Measurements from ENCODE around the gene PARD3B. TPM values are rescaled to one million over a fixed set of nuclear protein-coding genes. Genes with fewer than 3 reads are reported as not detected.
A peak's percentile ranks its signal among the peaks of the same experiment; 100 is the strongest.

PARD3B gene
- total and polyA plus RNA-seq, 5 donors, result 3.0 to 18.6 (median 15.6) TPM

GRCh38 chr2:204635478-204635877, 90.2 kb downstream of the PARD3B start:
- Histone ChIP-seq H3K27me3 (ENCODE audit: control insufficient read depth, insufficient read depth) (no peaks in the 10 kb centered on the region), H3K27ac (ENCODE audit: low read length) (no peak overlapping the region), H3K4me3 (ENCODE audit: low read length) (no peak overlapping the region), H3K4me1 (ENCODE audit: control insufficient read depth, insufficient read depth, low read length) (no peaks in the 10 kb centered on the region), H3K9me3 (ENCODE audit: control insufficient read depth, low read length) (no peaks in the 10 kb centered on the region)
- intact Hi-C loops (cut with DNase I), result no loop called here
- 38% methylated on average over 3 of the region's 3 CpGs for WGBS
- DNase-seq, result no peak
- no peak for ATAC-seq

DNA sequence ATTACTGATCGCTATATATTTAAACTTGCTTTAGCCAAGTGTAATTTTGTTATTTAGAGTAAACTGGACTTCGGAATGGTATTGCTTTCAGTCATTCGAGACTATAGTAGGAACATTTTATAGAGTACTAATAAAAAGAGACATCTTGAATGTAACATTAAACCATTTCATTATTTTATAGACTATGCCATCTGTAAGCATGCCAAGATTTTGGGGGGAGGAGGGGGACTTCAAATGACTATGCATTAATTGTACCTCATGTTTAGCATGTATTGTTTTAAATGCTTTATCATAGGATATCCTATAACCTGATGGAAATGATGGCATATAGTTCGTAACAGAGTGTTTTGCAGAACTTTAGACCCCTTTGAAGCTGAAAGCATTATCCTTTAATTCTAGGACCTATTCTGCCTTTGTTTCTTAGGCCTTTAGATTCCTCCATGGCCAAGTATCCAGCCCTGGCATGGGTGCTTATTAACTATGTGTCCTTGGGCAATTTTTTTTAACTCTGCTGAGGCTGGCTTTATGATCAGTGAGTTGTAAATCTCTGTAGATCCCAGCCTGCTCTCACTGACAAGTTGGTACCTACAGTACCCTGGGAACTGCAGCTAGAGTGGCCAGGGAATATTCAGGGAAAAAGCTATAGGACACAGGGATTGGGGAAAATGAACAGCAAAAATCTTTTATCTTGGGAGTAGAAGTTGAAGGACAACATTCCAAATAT, 93.4 kb downstream of the PARD3B start:
- H3K4me1 ChIP-seq (ENCODE audit: control insufficient read depth, insufficient read depth, low read length), result no peaks in the 10 kb centered on the region
- intact Hi-C loops (cut with DNase I), result no loop called here
- no peaks in the 10 kb centered on the region for H3K27me3 ChIP-seq (ENCODE audit: control insufficient read depth, insufficient read depth)
- no peak for ATAC-seq
- 97% methylated on average over 4 of the region's 4 CpGs for WGBS
- no peak overlapping the region for H3K4me3 ChIP-seq (ENCODE audit: low read length)
- no peak for DNase-seq
- H3K27ac ChIP-seq (ENCODE audit: low read length), result no peak overlapping the region
- H3K9me3 ChIP-seq (ENCODE audit: control insufficient read depth, low read length), result no peaks in the 10 kb centered on the region

DNA sequence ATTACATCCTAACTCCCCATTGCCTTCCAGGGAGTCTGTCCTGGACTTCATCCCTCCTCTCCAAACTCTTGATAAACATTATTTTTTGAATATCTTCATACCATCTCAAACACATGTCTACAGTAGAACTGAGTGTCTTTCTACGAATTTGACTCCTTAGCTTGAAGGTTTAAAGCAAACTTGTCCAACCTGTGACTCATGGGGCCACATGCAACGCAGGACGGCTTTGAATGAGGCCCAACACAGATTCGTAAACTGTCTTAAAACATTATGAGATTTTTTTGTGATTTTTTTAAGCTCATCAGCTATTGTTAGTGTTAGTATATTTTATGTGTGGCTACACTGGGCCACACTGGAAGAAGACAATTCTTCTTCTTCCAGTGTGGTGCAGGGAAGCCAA, 98.1 kb downstream of the PARD3B start:
- no peak overlapping the region for H3K4me3 ChIP-seq (ENCODE audit: low read length)
- DNase-seq (no peak), ATAC-seq (no peak)
- intact Hi-C loops (cut with DNase I), result no loop called here
- no peaks in the 10 kb centered on the region for H3K9me3 ChIP-seq (ENCODE audit: control insufficient read depth, low read length)
- H3K27ac ChIP-seq (ENCODE audit: low read length), result no peak overlapping the region
- H3K27me3 ChIP-seq (ENCODE audit: control insufficient read depth, insufficient read depth), result no peaks in the 10 kb centered on the region
- H3K4me1 ChIP-seq (ENCODE audit: control insufficient read depth, insufficient read depth, low read length), result no peaks in the 10 kb centered on the region
- 93% methylated on average over 4 of the region's 4 CpGs for WGBS

- Histone ChIP-seq H3K4me3 (ENCODE audit: low read length) (no peak overlapping the region), H3K9me3 (ENCODE audit: control insufficient read depth, low read length) (no peaks in the 10 kb centered on the region), H3K4me1 (ENCODE audit: control insufficient read depth, insufficient read depth, low read length) (no peaks in the 10 kb centered on the region), H3K27me3 (ENCODE audit: control insufficient read depth, insufficient read depth) (no peaks in the 10 kb centered on the region), H3K27ac (ENCODE audit: low read length) (no peak overlapping the region)
- DNase-seq (no peak), ATAC-seq (no peak)
- WGBS, result 43% methylated on average over 1 of the region's 1 CpG
- intact Hi-C loops (cut with DNase I), result no loop called here
Measured at GRCh38 chr2:204645018-204645773, 99.9 kb downstream of the PARD3B start.

GRCh38 chr2:204647626-204648025, 102.4 kb downstream of the PARD3B start:
- H3K4me1 ChIP-seq (ENCODE audit: control insufficient read depth, insufficient read depth, low read length), result no peaks in the 10 kb centered on the region
- no peaks in the 10 kb centered on the region for H3K27me3 ChIP-seq (ENCODE audit: control insufficient read depth, insufficient read depth)
- ATAC-seq (no peak), DNase-seq (no peak)
- intact Hi-C loops (cut with DNase I), result no loop called here
- H3K4me3 ChIP-seq (ENCODE audit: low read length), result no peak overlapping the region
- H3K27ac ChIP-seq (ENCODE audit: low read length), result no peak overlapping the region
- no peaks in the 10 kb centered on the region for H3K9me3 ChIP-seq (ENCODE audit: control insufficient read depth, low read length)

DNA sequence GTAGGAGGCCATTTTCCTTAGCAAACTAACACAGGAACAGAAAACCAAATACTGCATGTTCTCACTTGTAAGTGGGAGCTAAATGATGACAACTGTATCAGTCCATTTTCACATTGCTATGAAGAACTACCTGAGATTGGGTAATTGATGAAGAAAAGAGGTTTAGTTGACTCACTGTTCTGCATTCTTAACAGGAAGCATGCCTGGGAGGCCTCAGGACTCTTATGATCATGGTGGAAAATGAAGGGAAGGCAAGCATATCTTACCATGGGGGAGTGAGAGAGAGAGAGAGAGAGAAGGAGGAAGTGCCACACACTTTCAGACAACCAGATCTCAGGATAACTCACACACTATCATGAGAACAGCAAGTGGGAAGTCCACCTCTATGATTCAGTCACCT, 105.3 kb downstream of the PARD3B start:
- no peak for ATAC-seq

GRCh38 chr2:204652063-204652462, 106.8 kb downstream of the PARD3B start:
- Histone ChIP-seq H3K4me1 (ENCODE audit: control insufficient read depth, insufficient read depth, low read length) (peaks cover 4% of the 10 kb centered on the region), H3K27ac (ENCODE audit: low read length) (no peak overlapping the region), H3K4me3 (ENCODE audit: low read length) (no peak overlapping the region), H3K27me3 (ENCODE audit: control insufficient read depth, insufficient read depth) (no peaks in the 10 kb centered on the region), H3K9me3 (ENCODE audit: control insufficient read depth, low read length) (no peaks in the 10 kb centered on the region)
- 97% methylated on average over 4 of the region's 4 CpGs for WGBS
- DNase-seq (no peak), ATAC-seq (no peak)
- intact Hi-C loops (cut with DNase I), result no loop called here

More for the DNA sequence above, 105.3 kb downstream of the PARD3B start:
- no peak overlapping the region for H3K27ac ChIP-seq (ENCODE audit: low read length)
- no peaks in the 10 kb centered on the region for H3K9me3 ChIP-seq (ENCODE audit: control insufficient read depth, low read length)
- H3K4me1 ChIP-seq (ENCODE audit: control insufficient read depth, insufficient read depth, low read length), result no peaks in the 10 kb centered on the region
- H3K27me3 ChIP-seq (ENCODE audit: control insufficient read depth, insufficient read depth), result no peaks in the 10 kb centered on the region
- DNase-seq, result no peak
- no peak overlapping the region for H3K4me3 ChIP-seq (ENCODE audit: low read length)
- intact Hi-C loops (cut with DNase I), result no loop called here

GRCh38 chr2:204654669-204655068, 109.4 kb downstream of the PARD3B start:
- Histone ChIP-seq H3K27ac (ENCODE audit: low read length) (no peak overlapping the region), H3K4me1 (ENCODE audit: control insufficient read depth, insufficient read depth, low read length) (peaks cover 4% of the 10 kb centered on the region), H3K4me3 (ENCODE audit: low read length) (no peak overlapping the region), H3K9me3 (ENCODE audit: control insufficient read depth, low read length) (no peaks in the 10 kb centered on the region), H3K27me3 (ENCODE audit: control insufficient read depth, insufficient read depth) (no peaks in the 10 kb centered on the region)
- DNase-seq, result no peak
- WGBS, result 60% methylated on average over 1 of the region's 1 CpG
- peak in 1 of 2 donors; percentile 61 for ATAC-seq
- intact Hi-C loops (cut with DNase I), result no loop called here

DNA sequence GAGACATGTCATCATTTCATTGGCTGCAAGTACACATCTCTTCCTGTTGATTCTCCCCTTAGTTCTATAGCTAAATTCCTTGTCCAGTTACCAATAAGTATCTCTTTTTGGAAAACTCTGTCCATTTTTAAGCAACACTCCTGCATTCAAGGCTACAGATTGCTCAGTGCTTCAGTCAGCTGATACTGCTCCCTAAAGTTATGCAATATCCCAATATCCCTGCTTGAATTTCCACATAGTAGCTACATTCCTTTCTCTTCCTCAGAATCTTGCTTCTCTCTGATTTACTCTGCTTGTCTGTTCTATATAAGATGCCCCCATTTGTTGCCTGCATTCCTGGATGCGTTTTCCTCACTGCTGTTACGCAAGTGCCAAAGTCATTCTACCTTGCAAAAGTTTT, 109.8 kb downstream of the PARD3B start:
- H3K27me3 ChIP-seq (ENCODE audit: control insufficient read depth, insufficient read depth), result no peaks in the 10 kb centered on the region
- H3K4me3 ChIP-seq (ENCODE audit: low read length), result no peak overlapping the region
- WGBS, result 97% methylated on average over 2 of the region's 2 CpGs
- peaks cover 4% of the 10 kb centered on the region for H3K4me1 ChIP-seq (ENCODE audit: control insufficient read depth, insufficient read depth, low read length)
- H3K9me3 ChIP-seq (ENCODE audit: control insufficient read depth, low read length), result no peaks in the 10 kb centered on the region
- intact Hi-C loops (cut with DNase I), result no loop called here
- no peak overlapping the region for H3K27ac ChIP-seq (ENCODE audit: low read length)
- DNase-seq (no peak), ATAC-seq (peak; percentile 59 to 88)

DNA sequence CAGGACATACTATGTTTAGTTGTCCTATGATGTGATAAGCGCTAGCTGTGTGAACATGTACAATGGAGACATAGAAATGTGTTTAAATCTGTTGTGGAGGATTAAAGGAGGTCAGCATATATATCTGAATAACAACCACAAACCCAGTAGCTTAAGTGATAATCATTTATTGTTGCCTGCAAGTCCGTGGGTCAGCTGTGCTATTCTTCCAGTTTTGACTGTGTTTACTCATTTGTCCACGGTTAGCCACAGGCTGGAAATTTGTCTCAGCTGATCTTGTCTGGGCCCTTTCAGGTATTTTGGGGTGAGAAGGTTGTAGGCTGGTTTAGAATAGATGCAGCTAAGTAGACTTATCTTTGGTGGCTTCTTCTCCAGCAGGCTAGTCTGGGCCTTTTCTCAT, 110.4 kb downstream of the PARD3B start:
- DNase-seq (no peak), ATAC-seq (no peak)
- no peaks in the 10 kb centered on the region for H3K27me3 ChIP-seq (ENCODE audit: control insufficient read depth, insufficient read depth)
- no peak overlapping the region for H3K4me3 ChIP-seq (ENCODE audit: low read length)
- no peaks in the 10 kb centered on the region for H3K9me3 ChIP-seq (ENCODE audit: control insufficient read depth, low read length)
- no peak overlapping the region for H3K27ac ChIP-seq (ENCODE audit: low read length)
- 93% methylated on average over 3 of the region's 3 CpGs for WGBS
- intact Hi-C loops (cut with DNase I), result no loop called here
- H3K4me1 ChIP-seq (ENCODE audit: control insufficient read depth, insufficient read depth, low read length), result peaks cover 4% of the 10 kb centered on the region

DNA sequence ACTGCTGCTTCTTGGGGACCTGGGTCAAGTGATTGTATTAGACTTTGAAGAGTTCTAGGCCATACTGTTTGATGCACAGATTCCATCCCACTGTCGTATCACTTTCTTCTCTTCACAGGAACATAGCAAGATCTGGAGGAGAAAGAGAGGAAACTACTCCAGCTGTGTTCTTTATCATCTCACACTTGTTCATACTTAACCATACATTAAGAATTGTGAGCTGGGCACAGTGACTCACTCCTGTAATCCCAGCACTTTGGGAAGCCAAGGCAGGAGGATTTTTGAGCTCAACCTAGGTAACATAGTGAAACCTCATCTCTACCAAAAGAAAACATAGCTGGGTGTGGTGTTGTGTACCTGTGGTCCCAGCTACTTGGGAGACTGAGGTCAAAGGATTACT, 111.7 kb downstream of the PARD3B start:
- WGBS, result 94% methylated on average over 1 of the region's 1 CpG
- Histone ChIP-seq H3K27ac (ENCODE audit: low read length) (no peak overlapping the region), H3K4me3 (ENCODE audit: low read length) (no peak overlapping the region), H3K4me1 (ENCODE audit: control insufficient read depth, insufficient read depth, low read length) (peaks cover 4% of the 10 kb centered on the region), H3K27me3 (ENCODE audit: control insufficient read depth, insufficient read depth) (no peaks in the 10 kb centered on the region), H3K9me3 (ENCODE audit: control insufficient read depth, low read length) (no peaks in the 10 kb centered on the region)
- DNase-seq, result no peak
- ATAC-seq, result no peak
- intact Hi-C loops (cut with DNase I), result no loop called here

Measured in right cardiac atrium (tissue), 5 donors.